ENCODE results near the gene PTPRA. TPM values are rescaled to one million over a fixed set of nuclear protein-coding genes. Genes with fewer than 3 reads are reported as not detected.

The PTPRA gene
- total RNA-seq, 2 donors from 2014 or later = 72.1 to 76.5 TPM

GRCh38 chr20:3080939-3081388 lies 207.7 kb downstream of the PTPRA start:
- H3K4me3 Mint-ChIP-seq = no peak overlapping the region

DNA sequence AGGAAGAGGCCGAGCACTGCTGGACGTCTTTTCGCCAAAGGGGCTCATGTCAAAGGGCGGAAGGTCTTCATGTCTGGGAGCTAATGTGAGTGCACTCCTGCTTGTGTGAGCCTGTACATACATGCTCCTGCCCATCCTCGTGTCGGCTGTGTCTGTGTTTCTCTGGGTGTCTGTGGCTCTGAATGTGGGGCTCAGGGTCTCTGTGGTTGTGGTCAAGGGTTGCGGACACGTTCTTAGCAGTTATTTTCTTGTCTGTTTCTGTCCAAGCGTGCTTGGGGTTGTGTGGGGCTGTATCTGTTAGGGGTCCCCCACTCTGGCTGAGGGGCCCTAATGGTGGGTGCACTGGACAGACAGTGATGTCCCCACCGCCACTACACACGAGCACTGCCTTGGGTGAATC lies 208.4 kb downstream of the PTPRA start:
- H3K4me3 Mint-ChIP-seq = peak overlapping the region; percentile 80
- DNase-seq (no peak), ATAC-seq (no peak)
- no peak overlapping the region for H3K27ac Mint-ChIP-seq
- H3K36me3 Mint-ChIP-seq (ENCODE audit: low read depth) = peaks cover 5% of the 10 kb centered on the region
- peaks cover 39% of the 10 kb centered on the region for H3K27me3 Mint-ChIP-seq
- peaks cover 17% of the 10 kb centered on the region for H3K4me1 Mint-ChIP-seq
- H3K9me3 ChIP-seq (ENCODE audit: control insufficient read depth, low read length, poor library complexity, severe bottlenecking) = no peaks in the 10 kb centered on the region

More at GRCh38 chr20:3080939-3081388, 207.7 kb downstream of the PTPRA start:
- DNase-seq (no peak), ATAC-seq (no peak)
- no peak overlapping the region for H3K27ac Mint-ChIP-seq
- H3K4me1 Mint-ChIP-seq = peaks cover 17% of the 10 kb centered on the region
- peaks cover 39% of the 10 kb centered on the region for H3K27me3 Mint-ChIP-seq
- no peaks in the 10 kb centered on the region for H3K9me3 ChIP-seq (ENCODE audit: control insufficient read depth, low read length, poor library complexity, severe bottlenecking)
- peaks cover 5% of the 10 kb centered on the region for H3K36me3 Mint-ChIP-seq (ENCODE audit: low read depth)

DNA sequence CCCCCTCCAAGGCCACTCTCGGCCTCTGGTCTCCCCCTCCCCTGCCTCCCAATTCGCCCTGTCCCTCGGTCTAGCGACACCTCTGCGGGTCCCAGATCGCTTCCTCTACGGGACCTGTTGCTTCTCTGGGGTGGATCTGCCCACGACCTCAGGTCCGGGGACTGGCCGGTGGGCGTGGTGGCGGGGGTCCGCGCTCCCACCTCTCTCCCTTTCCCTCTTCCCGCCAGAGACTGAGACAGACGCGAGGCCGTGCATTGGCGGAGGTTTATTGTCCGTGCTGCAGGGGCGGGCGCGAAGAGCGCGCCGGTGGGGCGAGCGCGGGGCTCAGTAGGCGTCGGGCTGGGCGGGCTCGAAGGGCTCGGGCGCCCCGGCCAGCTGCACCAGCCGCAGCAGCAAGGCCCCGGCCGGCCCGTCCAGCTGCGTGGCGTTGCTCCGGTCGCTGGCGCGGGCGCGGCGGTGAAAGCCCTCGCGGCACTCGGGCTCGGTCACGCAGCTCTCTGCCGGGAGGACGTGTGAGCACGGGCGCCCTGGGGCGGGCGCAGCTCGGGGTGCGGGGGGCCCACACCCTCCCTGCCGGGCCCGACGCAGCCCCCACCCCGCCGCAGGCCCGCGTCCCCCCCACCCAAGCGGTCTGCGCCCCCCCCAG lies 209.1 kb downstream of the PTPRA start:
- peaks cover 39% of the 10 kb centered on the region for H3K27me3 Mint-ChIP-seq
- H3K27ac Mint-ChIP-seq = no peak overlapping the region
- peaks cover 5% of the 10 kb centered on the region for H3K36me3 Mint-ChIP-seq (ENCODE audit: low read depth)
- no peaks in the 10 kb centered on the region for H3K9me3 ChIP-seq (ENCODE audit: control insufficient read depth, low read length, poor library complexity, severe bottlenecking)
- no peak for DNase-seq
- H3K4me3 Mint-ChIP-seq = peak overlapping the region; percentile 80
- peaks cover 13% of the 10 kb centered on the region for H3K4me1 Mint-ChIP-seq
- peak; percentile 53 for ATAC-seq

GRCh38 chr20:3082955-3083952 lies 210.0 kb downstream of the PTPRA start:
- H3K27ac Mint-ChIP-seq = no peak overlapping the region
- H3K4me1 Mint-ChIP-seq = peaks cover 11% of the 10 kb centered on the region
- ATAC-seq = peak; percentile 53
- H3K9me3 ChIP-seq (ENCODE audit: control insufficient read depth, low read length, poor library complexity, severe bottlenecking) = no peaks in the 10 kb centered on the region
- DNase-seq = no peak
- peaks cover 40% of the 10 kb centered on the region for H3K27me3 Mint-ChIP-seq
- H3K4me3 Mint-ChIP-seq = peak overlapping the region; percentile 80
- peaks cover 5% of the 10 kb centered on the region for H3K36me3 Mint-ChIP-seq (ENCODE audit: low read depth)

GRCh38 chr20:3084283-3084985 lies 211.2 kb downstream of the PTPRA start, which contains the start of gene AVP:
Gene AVP, minus strand, starts transcription at chr20:3084724. Its CDS starts 50 bp downstream, at chr20:3084674.
- Mint-ChIP-seq H3K36me3 (ENCODE audit: low read depth) (peaks cover 5% of the 10 kb centered on the region), H3K27ac (no peak within 1 kb of the TSS), H3K4me1 (peaks cover 11% of the 10 kb centered on the region), H3K4me3 (peak within 1 kb of the TSS; percentile 80), H3K27me3 (peaks cover 46% of the 10 kb centered on the region)
- DNase-seq (no peak), ATAC-seq (no peak)
- H3K9me3 ChIP-seq (ENCODE audit: control insufficient read depth, low read length, poor library complexity, severe bottlenecking) = no peaks in the 10 kb centered on the region

DNA sequence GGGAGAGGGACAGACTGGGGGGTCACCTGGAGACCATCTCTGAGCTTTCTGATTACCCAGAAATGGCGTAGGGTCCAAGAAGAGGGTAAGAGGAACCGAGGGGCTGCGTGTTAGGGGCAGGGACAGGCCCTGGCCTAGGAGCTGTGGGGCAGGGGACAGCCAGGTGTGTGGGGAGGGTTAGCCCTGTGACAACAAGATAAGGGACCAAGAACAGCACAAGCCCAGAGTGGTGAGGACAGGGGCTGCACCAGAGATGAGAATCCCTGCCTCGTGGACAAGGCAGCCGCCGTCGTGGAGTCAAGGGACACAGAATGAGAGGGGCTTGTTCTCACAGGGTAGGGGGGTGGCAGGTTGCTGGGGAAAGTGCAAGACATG lies 211.7 kb downstream of the PTPRA start:
- H3K27me3 Mint-ChIP-seq = peaks cover 50% of the 10 kb centered on the region
- no peak overlapping the region for H3K4me3 Mint-ChIP-seq
- H3K27ac Mint-ChIP-seq = no peak overlapping the region
- ATAC-seq (no peak), DNase-seq (no peak)
- peaks cover 9% of the 10 kb centered on the region for H3K36me3 Mint-ChIP-seq (ENCODE audit: low read depth)
- H3K9me3 ChIP-seq (ENCODE audit: control insufficient read depth, low read length, poor library complexity, severe bottlenecking) = no peaks in the 10 kb centered on the region
- peaks cover 11% of the 10 kb centered on the region for H3K4me1 Mint-ChIP-seq

DNA sequence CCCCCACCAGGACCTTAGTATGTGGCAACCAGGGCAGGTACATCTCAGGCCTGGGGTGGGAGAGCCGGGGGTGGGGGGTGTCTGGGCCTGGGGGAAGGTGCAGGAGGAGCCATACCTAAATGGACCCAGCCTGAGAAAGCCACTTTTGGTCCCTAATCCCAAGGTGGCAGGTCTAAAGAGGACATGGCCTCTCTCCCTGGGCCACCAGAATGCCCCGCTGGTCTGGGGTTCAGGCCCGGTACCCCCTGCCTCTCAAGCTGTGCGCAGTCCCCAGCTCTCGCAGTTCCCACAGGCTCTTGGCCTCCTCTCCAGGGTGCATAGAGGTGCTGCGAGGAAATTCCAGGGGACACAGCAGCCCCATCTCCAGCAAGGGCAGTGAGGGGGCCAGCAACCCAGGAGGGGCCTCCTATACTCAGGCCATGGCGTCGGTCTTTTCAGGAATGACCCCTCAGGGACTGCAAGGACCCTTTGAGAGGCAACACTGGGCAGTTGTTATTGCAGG lies 212.3 kb downstream of the PTPRA start:
- Mint-ChIP-seq H3K4me1 (peaks cover 11% of the 10 kb centered on the region), H3K27me3 (peaks cover 52% of the 10 kb centered on the region), H3K36me3 (ENCODE audit: low read depth) (peaks cover 9% of the 10 kb centered on the region), H3K27ac (no peak overlapping the region), H3K4me3 (no peak overlapping the region)
- ATAC-seq = no peak
- H3K9me3 ChIP-seq (ENCODE audit: control insufficient read depth, low read length, poor library complexity, severe bottlenecking) = no peaks in the 10 kb centered on the region
- DNase-seq = no peak

DNA sequence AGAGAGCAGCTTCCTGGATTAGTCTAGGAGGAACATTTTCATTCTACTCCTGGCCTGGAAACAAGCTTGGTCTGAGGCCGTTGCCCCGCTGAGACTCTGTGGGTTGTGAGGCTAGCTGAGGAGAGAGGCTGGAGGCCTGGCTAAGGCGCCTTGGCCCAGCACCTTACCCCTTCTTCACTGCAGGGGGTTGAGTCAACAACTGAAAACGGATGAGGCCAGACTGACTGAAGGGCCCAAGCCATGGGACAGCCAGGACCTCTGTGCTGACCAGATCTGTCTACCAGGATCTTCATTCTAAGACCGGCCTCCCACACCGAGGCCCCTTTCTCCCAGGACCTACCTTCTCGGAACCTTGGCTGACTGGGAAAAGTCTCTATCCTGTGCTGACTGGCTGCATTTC lies 214.8 kb downstream of the PTPRA start:
- no peak overlapping the region for H3K4me3 Mint-ChIP-seq
- H3K27me3 Mint-ChIP-seq = peaks cover 41% of the 10 kb centered on the region
- H3K9me3 ChIP-seq (ENCODE audit: control insufficient read depth, low read length, poor library complexity, severe bottlenecking) = no peaks in the 10 kb centered on the region
- ATAC-seq = no peak
- peaks cover 8% of the 10 kb centered on the region for H3K36me3 Mint-ChIP-seq (ENCODE audit: low read depth)
- peaks cover 7% of the 10 kb centered on the region for H3K4me1 Mint-ChIP-seq
- no peak for DNase-seq
- H3K27ac Mint-ChIP-seq = no peak overlapping the region

Other genes with a start within 250 kb of the PTPRA start
- gene NOP56, start 220.8 kb upstream of the PTPRA start, total RNA-seq = 100 to 1,000 TPM; 254 to 274 TPM
- gene IDH3B, start 209.3 kb upstream of the PTPRA start, total RNA-seq = 100 to 1,000 TPM; 112 to 135 TPM
- gene EBF4, start 180.7 kb upstream of the PTPRA start, total RNA-seq = 1 to 10 TPM; 2.0 to 2.3 TPM
- gene CPXM1, start 72.9 kb upstream of the PTPRA start, total RNA-seq = under 1 TPM; 0.12 to 0.23 TPM
- gene C20orf141, start 58.5 kb upstream of the PTPRA start, total RNA-seq = not detected
- not detected for gene TMEM239, start 57.1 kb upstream of the PTPRA start, total RNA-seq
- 10 to 100 TPM; 45.8 to 47.0 TPM for gene PCED1A, start 32.8 kb upstream of the PTPRA start, total RNA-seq
- 10 to 100 TPM; 41.9 to 42.9 TPM for gene VPS16, start 32.7 kb upstream of the PTPRA start, total RNA-seq
- under 1 TPM; 0.92 to 0.94 TPM for gene GNRH2, start 170.1 kb downstream of the PTPRA start, total RNA-seq
- 10 to 100 TPM; 16.8 to 17.2 TPM for gene MRPS26, start 172.6 kb downstream of the PTPRA start, total RNA-seq
- gene OXT, start 198.1 kb downstream of the PTPRA start, total RNA-seq = under 1 TPM in 1 of 2 donors, not detected in 1; 0.62 TPM
- not detected for gene AVP, start 211.2 kb downstream of the PTPRA start, total RNA-seq

All from T-helper 17 cell (primary cell).